Thyroid gland (tissue), 4 donors: ENCODE results near the gene METTL14. TPM values are rescaled to one million over a fixed set of nuclear protein-coding genes. Genes with fewer than 3 reads are reported as not detected.
A peak's percentile ranks its signal among the peaks of the same experiment; 100 is the strongest.

ENCODE experiments used
- DNase-seq, 2 donors: peaks; one replicate each; pipeline ENCODE4 v3.0.0-alpha.2; 2019
- H3K27ac ChIP-seq, 3 donors: fragments of 200-600 bp; sonication (generic); 1 replicate in 2 of 3; 2 replicates in 1 of 3; pipeline ENCODE4 v1.5.1; 2016 to 2019; ENCODE audit warnings: mild to moderate bottlenecking in 1 of 3, moderate library complexity in 1 of 3
- H3K27me3 ChIP-seq: fragments of 200-600 bp; sonication (generic); one replicate; pipeline ENCODE4 v1.5.1; 2019
- H3K36me3 ChIP-seq, 2 donors: fragments of 200-600 bp; sonication (generic); one replicate each; pipeline ENCODE4 v1.5.1; 2016 to 2019
- H3K4me1 ChIP-seq, 2 donors: fragments of 200-600 bp; sonication (generic); one replicate each; pipeline ENCODE4 v1.5.1; 2017 to 2019
- H3K4me3 ChIP-seq, 3 donors: fragments of 200-600 bp; sonication (generic); replicated peaks in 1 of 3; 1 replicate in 2 of 3; 2 replicates in 1 of 3; pipeline ENCODE4 v1.5.1; 2016; ENCODE audit warnings: mild to moderate bottlenecking in 1 of 3
- H3K9me3 ChIP-seq: fragments of 200-600 bp; sonication (generic); one replicate; pipeline ENCODE4 v1.5.1; 2017
- CTCF ChIP-seq, 6 experiments: fragments of 200-600 bp in 3 of 6; fragments of 450-650 bp in 3 of 6; sonication (generic) in 3 of 6; IDR thresholded peaks; one replicate each; pipeline ENCODE4 v1.5.1; 2016 to 2019; ENCODE audit warnings: antibody characterized with exemption in 6 of 6, mild to moderate bottlenecking in 2 of 6, inconsistent platforms in 1 of 6, moderate library complexity in 1 of 6
- POLR2A ChIP-seq, 2 donors: fragments of 450-650 bp; IDR thresholded peaks; one replicate each; pipeline ENCODE4 v1.6.1; 2017; ENCODE audit warnings: antibody characterized with exemption in 2 of 2, mild to moderate bottlenecking in 2 of 2, moderate library complexity in 1 of 2
- WGBS, 2 donors: methylation state at CpG; one replicate each; pipeline ENCODE4 v1.1.5; 2017; 5-methylcytosine and 5-hydroxymethylcytosine counted together
- intact Hi-C: fragments of 100-400 bp; cut with DNase I; formaldehyde crosslinking; loops from one replicate; pipeline ENCODE4 v1.15.1; 2023
- total RNA-seq, 4 donors: library from RNA; depleted of rRNA; stranded (reverse); fragments of >200 nt; gene quantifications; one replicate each; pipeline ENCODE4 v1.2.3, GENCODE V29; 2016

The METTL14 gene
- total RNA-seq, 4 donors from 2014 or later, result 16.0 to 67.8 (median 40.7) TPM

- intact Hi-C loops, result no loop called here
- H3K36me3 ChIP-seq, result peaks cover 19 to 23% of the 10 kb centered on the region in 2 donors
- no peaks in the 10 kb centered on the region for H3K4me1 ChIP-seq
These were observed 67.9 kb downstream of the METTL14 start for GRCh38 chr4:118753096-118753495.

DNA sequence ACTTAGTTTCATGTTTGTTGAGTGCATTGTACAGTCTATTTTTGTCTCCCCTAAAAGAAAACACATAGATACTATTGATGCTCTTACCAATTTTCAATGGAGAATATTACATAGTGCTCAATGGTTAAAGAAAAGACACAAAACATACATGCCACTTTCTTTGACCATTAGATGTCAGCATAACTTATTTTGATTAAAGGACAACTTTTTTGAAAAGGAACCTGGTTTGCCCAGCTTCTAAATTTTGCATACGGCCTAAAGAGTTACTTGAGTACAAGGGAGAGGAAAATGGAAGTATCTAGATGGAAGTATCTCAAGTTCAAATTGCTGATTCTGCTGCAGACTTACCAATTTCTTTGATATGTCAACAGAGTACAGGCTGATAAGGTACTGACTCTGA lies 68.5 kb downstream of the METTL14 start:
- H3K4me1 ChIP-seq, result no peaks in the 10 kb centered on the region
- no peak overlapping the region for H3K4me3 ChIP-seq
- H3K27ac ChIP-seq, result peak overlapping the region in 1 of 3 donors; percentile 11
- H3K27me3 ChIP-seq, result no peaks in the 10 kb centered on the region
- H3K36me3 ChIP-seq, result peaks cover 19 to 23% of the 10 kb centered on the region in 2 donors
- H3K9me3 ChIP-seq, result no peaks in the 10 kb centered on the region
- no peak for DNase-seq
- WGBS, 2 donors, result 77 to 84% methylated on average over 1 of the region's 1 CpG
- TF ChIP-seq CTCF (IDR thresholded peaks at IDR 0.05) (no peak), POLR2A (IDR thresholded peaks at IDR 0.05) (no peak)
- intact Hi-C loops, result no loop called here

More at GRCh38 chr4:118753096-118753495, 67.9 kb downstream of the METTL14 start:
- no peaks in the 10 kb centered on the region for H3K27me3 ChIP-seq
- H3K4me3 ChIP-seq, result no peak overlapping the region
- TF ChIP-seq POLR2A (IDR thresholded peaks at IDR 0.05) (no peak), CTCF (IDR thresholded peaks at IDR 0.05) (no peak)
- H3K9me3 ChIP-seq, result no peaks in the 10 kb centered on the region
- DNase-seq, result no peak
- H3K27ac ChIP-seq, result no peak overlapping the region

GRCh38 chr4:118754890-118755289 lies 69.7 kb downstream of the METTL14 start:
- Histone ChIP-seq H3K9me3 (no peaks in the 10 kb centered on the region), H3K36me3 (peaks cover 19 to 23% of the 10 kb centered on the region in 2 donors), H3K4me1 (no peaks in the 10 kb centered on the region), H3K27me3 (no peaks in the 10 kb centered on the region), H3K4me3 (no peak overlapping the region), H3K27ac (no peak overlapping the region)
- TF ChIP-seq POLR2A (IDR thresholded peaks at IDR 0.05) (no peak), CTCF (IDR thresholded peaks at IDR 0.05) (no peak)
- WGBS, 2 donors, result 76 to 83% methylated on average over 2 of the region's 2 CpGs
- no peak for DNase-seq
- intact Hi-C loops, result no loop called here

DNA sequence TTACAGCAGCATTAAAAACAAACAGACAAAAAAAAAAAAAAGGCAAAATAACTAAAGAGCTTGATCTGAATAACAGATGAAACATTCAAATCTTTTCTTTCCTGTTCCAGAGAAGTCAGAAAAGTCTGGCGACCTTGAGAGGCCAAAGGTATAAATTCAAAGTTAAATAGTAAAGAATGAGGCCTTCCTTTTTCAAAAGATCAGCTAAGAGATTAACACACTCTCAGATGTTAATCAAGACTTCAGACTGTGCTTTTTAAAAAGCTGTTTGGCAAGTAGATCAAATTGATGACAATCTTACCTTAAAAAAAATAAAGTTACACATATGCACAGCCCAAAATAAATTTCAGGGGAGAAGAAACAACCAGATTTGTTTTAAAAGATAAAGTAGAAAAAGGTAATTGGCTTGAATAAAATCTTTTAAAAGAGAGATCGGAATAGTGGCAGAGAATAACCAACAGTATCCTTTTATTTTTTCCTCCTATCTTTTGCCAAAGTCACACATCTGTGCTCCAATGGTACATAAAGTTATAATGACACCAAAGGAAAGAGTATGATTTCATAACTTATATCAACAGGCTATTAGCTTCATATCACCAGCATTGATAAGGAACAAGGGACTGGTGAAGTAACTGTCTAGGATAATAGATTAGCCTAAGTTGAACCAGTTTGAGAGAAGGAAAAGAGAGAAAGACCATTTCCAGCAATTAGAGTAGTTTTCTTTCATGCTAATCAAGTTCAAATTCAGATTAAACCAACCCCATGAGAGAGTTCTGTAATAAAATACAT lies 70.4 kb downstream of the METTL14 start:
- no peaks in the 10 kb centered on the region for H3K27me3 ChIP-seq
- TF ChIP-seq CTCF (IDR thresholded peaks at IDR 0.05), result no peak
- no peak for TF ChIP-seq POLR2A (IDR thresholded peaks at IDR 0.05)
- no peaks in the 10 kb centered on the region for H3K9me3 ChIP-seq
- H3K36me3 ChIP-seq, result peaks cover 17 to 19% of the 10 kb centered on the region in 2 donors
- 77 to 84% methylated on average over 2 of the region's 2 CpGs for WGBS, 2 donors
- H3K27ac ChIP-seq, result peak overlapping the region in 2 of 3 donors; percentile 21 to 40
- H3K4me3 ChIP-seq, result no peak overlapping the region
- DNase-seq, result no peak
- H3K4me1 ChIP-seq, result no peaks in the 10 kb centered on the region
- intact Hi-C loops, result no loop called here

DNA sequence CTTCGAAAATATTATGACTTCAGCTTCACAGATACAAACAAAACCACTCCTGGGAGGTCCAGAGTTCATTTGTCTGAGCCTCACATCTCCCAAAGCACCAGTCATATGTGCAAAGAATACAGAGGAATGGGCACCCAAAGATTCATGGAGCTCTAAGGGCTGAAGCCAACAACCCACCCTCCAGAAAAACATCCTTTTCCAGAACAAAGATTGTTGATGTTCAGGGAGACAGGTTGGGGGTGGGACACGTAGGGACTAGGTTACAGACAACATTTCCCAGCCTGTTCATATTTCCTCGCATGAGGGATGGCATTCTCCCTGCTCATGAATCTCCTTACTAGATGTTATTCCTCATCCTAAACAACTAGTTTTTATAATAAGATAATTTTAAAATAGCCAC lies 71.2 kb downstream of the METTL14 start:
- Histone ChIP-seq H3K9me3 (no peaks in the 10 kb centered on the region), H3K27ac (peak overlapping the region in 1 of 3 donors; percentile 15), H3K27me3 (no peaks in the 10 kb centered on the region), H3K4me3 (no peak overlapping the region), H3K4me1 (peaks cover 2 to 4% of the 10 kb centered on the region in 2 donors), H3K36me3 (peaks cover 14 to 15% of the 10 kb centered on the region in 2 donors)
- no peak for DNase-seq
- intact Hi-C loops, result no loop called here
- TF ChIP-seq CTCF (IDR thresholded peaks at IDR 0.05) (no peak), POLR2A (IDR thresholded peaks at IDR 0.05) (no peak)
- WGBS, 2 donors, result 86 to 91% methylated on average over 3 of the region's 3 CpGs
